Ovary (tissue), 9 donors: ENCODE measurements around the gene WWOX. TPM values are rescaled to one million over a fixed set of nuclear protein-coding genes. Genes with fewer than 3 reads are reported as not detected.

Experiments
- DNase-seq, 5 donors: peaks; one replicate each; pipeline ENCODE4 v3.0.0-alpha.2; 2019 to 2020
- H3K27ac ChIP-seq, 2 donors: fragments of 200-600 bp; one replicate each; pipeline versions ENCODE4 v1.5.1 to v1.8.0; 2019 to 2022
- H3K27me3 ChIP-seq: fragments of 200-600 bp; one replicate; pipeline ENCODE4 v1.8.0; 2022
- H3K36me3 ChIP-seq: fragments of 200-600 bp; sonication (generic); one replicate; pipeline ENCODE4 v1.5.1; 2019
- H3K4me1 ChIP-seq: one replicate; pipeline ENCODE4 v1.8.1; 2013; ENCODE audit warnings: mild to moderate bottlenecking, moderate library complexity; ENCODE audit not compliant: insufficient read depth
- H3K4me3 ChIP-seq: fragments of 200-600 bp; sonication (generic); one replicate; pipeline ENCODE4 v1.5.1; 2017
- H3K9me3 ChIP-seq, 2 donors: fragments of 200-600 bp in 1 of 2; sonication (generic) in 1 of 2; one replicate each; pipeline versions ENCODE4 v1.5.1 to v1.8.1; 2013 to 2019; ENCODE audit warnings: mild to moderate bottlenecking in 1 of 2, moderate library complexity in 1 of 2
- EP300 ChIP-seq: sonication (generic); formaldehyde crosslinking; IDR thresholded peaks from one replicate; pipeline ENCODE4 v1.6.1; 2017; ENCODE audit warnings: antibody characterized with exemption
- POLR2A ChIP-seq: fragments of 450-650 bp; IDR thresholded peaks from one replicate; pipeline ENCODE4 v1.6.1; 2017; ENCODE audit warnings: antibody characterized with exemption, mild to moderate bottlenecking, moderate library complexity
- WGBS, 3 donors: extraction: QIAGEN DNeasy Blood & Tissue Kit in 1 of 3; methylation state at CpG; one replicate each; pipeline versions ENCODE4 v1.1.5 to v1.1.7; 2013 to 2017; 5-methylcytosine and 5-hydroxymethylcytosine counted together
- intact Hi-C, 4 donors: fragments of 100-400 bp; cut with DNase I; formaldehyde crosslinking; loops; one replicate each; pipeline versions ENCODE4 v1.11.0 to v1.15.1; 2022 to 2023
- polyA plus RNA-seq, 2 donors: library from polyadenylated mRNA; stranded (reverse); fragments of 200-250 nt in 1 of 2; fragments of 350-450 nt in 1 of 2; fragmentation: Illumina TruSeq in 1 of 2; extraction: RNeasy Lipid Tissue Mini Kit (QIAGEN cat#74804) in 1 of 2; gene quantifications; one replicate each; pipeline ENCODE4 v1.2.3, GENCODE V29; 2013 to 2014
- total RNA-seq, 7 donors: library from RNA; depleted of rRNA in 2 of 7; stranded (reverse); fragments of >200 nt in 2 of 7; fragmentation: NEBNext Ultra II Directional in 3 of 7; extraction: Animal tissue kit (Norgen Biotek cat#: 25700) in 3 of 7; gene quantifications; one replicate each; pipeline versions ENCODE4 v1.1.0 to v1.2.4, GENCODE V29; 2016 to 2023
- TF ChIP-seq, protein P1 (sequence below), 3 donors: fragments of 450-650 bp in 2 of 3; fragments of 200-600 bp in 1 of 3; IDR thresholded peaks; one replicate each; pipeline versions ENCODE4 v1.5.1 to v1.8.0; 2016 to 2022; ENCODE audit warnings: antibody characterized with exemption in 3 of 3, mild to moderate bottlenecking in 1 of 3
- donor health status: DM: no; HTN: no; CAD: no; lungs with moderate emphysema.
- donor health status: DM: no; HTN: no; CAD: no.
- donor health status: Bipolar disorder and iron deficiency.
- donor health status: DM: yes; HTN: yes; CAD: no.
- donor health status: DM: no; HTN: no; CAD: no.
- donor health status: DM: yes; HTN: yes; CAD: no.

WWOX gene
- total and polyA plus RNA-seq, 9 donors, result 11.0 to 40.5 (median 25.2) TPM

DNA sequence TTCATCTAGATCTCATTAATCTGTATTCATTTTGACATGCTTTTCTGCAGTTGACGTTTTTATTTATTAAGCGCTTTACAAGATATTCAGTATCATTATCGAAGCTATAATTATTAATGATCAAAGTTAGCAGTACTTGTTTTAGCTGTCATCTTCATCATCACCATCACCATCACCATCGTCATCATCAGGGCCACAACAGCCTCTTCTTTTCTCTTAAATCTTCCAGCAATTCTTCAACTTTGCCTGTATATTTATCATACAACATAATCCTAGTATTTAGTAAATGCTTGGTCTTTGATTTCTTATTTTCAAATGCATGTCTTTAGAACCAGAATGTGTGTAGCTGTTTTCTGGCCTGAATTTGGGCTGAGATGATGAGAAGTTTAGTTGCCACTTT, 973.1 kb downstream of the WWOX start:
- peaks cover 16% of the 10 kb centered on the region for H3K4me1 ChIP-seq
- no peak for DNase-seq
- H3K4me3 ChIP-seq, result no peak overlapping the region
- no peaks in the 10 kb centered on the region for H3K36me3 ChIP-seq
- H3K27ac ChIP-seq, result no peak overlapping the region
- WGBS, 3 donors, result 95 to 97% (median 95%) methylated on average over 4 of the region's 4 CpGs
- TF ChIP-seq EP300, result no peak
- TF ChIP-seq, protein P1, sequence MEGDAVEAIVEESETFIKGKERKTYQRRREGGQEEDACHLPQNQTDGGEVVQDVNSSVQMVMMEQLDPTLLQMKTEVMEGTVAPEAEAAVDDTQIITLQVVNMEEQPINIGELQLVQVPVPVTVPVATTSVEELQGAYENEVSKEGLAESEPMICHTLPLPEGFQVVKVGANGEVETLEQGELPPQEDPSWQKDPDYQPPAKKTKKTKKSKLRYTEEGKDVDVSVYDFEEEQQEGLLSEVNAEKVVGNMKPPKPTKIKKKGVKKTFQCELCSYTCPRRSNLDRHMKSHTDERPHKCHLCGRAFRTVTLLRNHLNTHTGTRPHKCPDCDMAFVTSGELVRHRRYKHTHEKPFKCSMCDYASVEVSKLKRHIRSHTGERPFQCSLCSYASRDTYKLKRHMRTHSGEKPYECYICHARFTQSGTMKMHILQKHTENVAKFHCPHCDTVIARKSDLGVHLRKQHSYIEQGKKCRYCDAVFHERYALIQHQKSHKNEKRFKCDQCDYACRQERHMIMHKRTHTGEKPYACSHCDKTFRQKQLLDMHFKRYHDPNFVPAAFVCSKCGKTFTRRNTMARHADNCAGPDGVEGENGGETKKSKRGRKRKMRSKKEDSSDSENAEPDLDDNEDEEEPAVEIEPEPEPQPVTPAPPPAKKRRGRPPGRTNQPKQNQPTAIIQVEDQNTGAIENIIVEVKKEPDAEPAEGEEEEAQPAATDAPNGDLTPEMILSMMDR (IDR thresholded peaks at IDR 0.05), result no peak
- no peak for TF ChIP-seq POLR2A
- no peaks in the 10 kb centered on the region for H3K9me3 ChIP-seq
- intact Hi-C loops, result no loop called here
- no peaks in the 10 kb centered on the region for H3K27me3 ChIP-seq

- Histone ChIP-seq H3K4me1 (peaks cover 16% of the 10 kb centered on the region), H3K36me3 (no peaks in the 10 kb centered on the region), H3K27ac (no peak overlapping the region), H3K9me3 (no peaks in the 10 kb centered on the region), H3K4me3 (no peak overlapping the region), H3K27me3 (no peaks in the 10 kb centered on the region)
- 78 to 87% (median 86%) methylated on average over 4 of the region's 4 CpGs for WGBS, 3 donors
- TF ChIP-seq EP300 (no peak), POLR2A (no peak)
- TF ChIP-seq, protein P1 (IDR thresholded peaks at IDR 0.05), result no peak
- no peak for DNase-seq
- intact Hi-C loops, result no loop called here
These were observed 974.1 kb downstream of the WWOX start for GRCh38 chr16:79073566-79073965.

- Histone ChIP-seq H3K36me3 (no peaks in the 10 kb centered on the region), H3K4me3 (no peak overlapping the region), H3K27ac (peak overlapping the region in 1 of 2 donors; percentile 27), H3K4me1 (peaks cover 13% of the 10 kb centered on the region), H3K9me3 (no peaks in the 10 kb centered on the region), H3K27me3 (no peaks in the 10 kb centered on the region)
- intact Hi-C loops, result no loop called here
- TF ChIP-seq, protein P1 (IDR thresholded peaks at IDR 0.05), result no peak
- TF ChIP-seq EP300 (no peak), POLR2A (no peak)
- no peak for DNase-seq
- 0 to 1% (median 0%) methylated on average over 1 of the region's 1 CpG for WGBS, 3 donors
These were observed 975.1 kb downstream of the WWOX start for GRCh38 chr16:79074541-79074940.

DNA sequence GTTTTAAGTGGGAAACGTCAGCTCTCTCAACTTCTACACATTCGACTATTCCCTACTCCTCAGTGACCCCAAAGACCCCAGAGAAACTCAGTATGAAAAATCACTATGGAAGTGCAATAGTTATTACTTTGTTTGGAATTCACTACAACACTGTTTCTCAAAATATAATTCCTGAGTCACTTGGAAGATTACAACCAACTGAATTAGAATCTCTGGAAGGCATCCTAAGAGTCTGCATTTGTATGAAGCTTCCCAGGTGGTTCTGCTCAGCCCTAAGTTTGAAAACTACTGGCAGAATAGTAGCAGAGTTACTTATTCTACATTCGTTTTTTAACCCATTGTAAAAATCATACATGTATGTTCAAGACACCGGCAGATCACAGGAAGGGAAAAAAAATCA, 975.5 kb downstream of the WWOX start:
- TF ChIP-seq, protein P1 (IDR thresholded peaks at IDR 0.05), result no peak
- TF ChIP-seq POLR2A, result no peak
- DNase-seq, result peak in 3 of 5 donors; percentile 37 to 40 (median 40)
- Histone ChIP-seq H3K27me3 (no peaks in the 10 kb centered on the region), H3K9me3 (no peaks in the 10 kb centered on the region), H3K27ac (peak overlapping the region in 1 of 2 donors; percentile 27), H3K4me1 (peaks cover 12% of the 10 kb centered on the region), H3K36me3 (no peaks in the 10 kb centered on the region), H3K4me3 (no peak overlapping the region)
- WGBS, 3 donors, result 4 to 8% (median 6%) methylated on average over 4 of the region's 4 CpGs
- intact Hi-C loops, result no loop called here
